Panc1 (cell line): ENCODE data around the gene NAGPA. TPM values are rescaled to one million over a fixed set of nuclear protein-coding genes. Genes with fewer than 3 reads are reported as not detected.

ENCODE experiments used
- ATAC-seq: fragments of 200-7000 bp; cut with Tn5 transposase; 2 replicates; pipeline ENCODE4 v1.9.1; 2020; ENCODE audit warnings: mild to moderate bottlenecking, moderate library complexity
- BruUV-seq: library from RNA; stranded (reverse); fragments of 400-500 nt; replicated peaks from 2 replicates; lab custom pipeline; 2021; lab: Mats Ljungman, UMichigan
- CTCF ChIA-PET: fragments of 300-600 bp; sonication (Branson Sonifier 250); formaldehyde crosslinking; loops from one replicate; lab custom pipeline; 2022; ENCODE audit warnings: antibody characterized with exemption; lab: Charles Lee
- POLR2A ChIA-PET: fragments of 300-600 bp; sonication (Branson Sonifier 250); formaldehyde crosslinking; loops from one replicate; lab custom pipeline; 2022; ENCODE audit warnings: antibody characterized with exemption; lab: Charles Lee
- DNase-seq: peaks from one replicate; pipeline ENCODE4 v3.0.0-alpha.2; 2010; ENCODE audit warnings: low read depth, low spot score
- H3K27ac ChIP-seq: 2 replicates; pipeline ENCODE4 v1.5.1; 2011; ENCODE audit warnings: mild to moderate bottlenecking, low read length, inconsistent platforms
- H3K27me3 ChIP-seq: fragments of 200-500 bp; sonication (Bioruptor generic); 2 replicates; pipeline ENCODE4 v1.6.0; 2014; ENCODE audit warnings: low read length, inconsistent platforms; ENCODE audit not compliant: control insufficient read depth, insufficient read depth
- H3K36me3 ChIP-seq: fragments of 200-500 bp; sonication (Bioruptor generic); 2 replicates; pipeline ENCODE4 v1.5.1; 2014; ENCODE audit warnings: inconsistent platforms, mild to moderate bottlenecking, low read length, moderate library complexity; ENCODE audit not compliant: control insufficient read depth, insufficient read depth
- H3K4me1 ChIP-seq: 2 replicates; pipeline ENCODE4 v1.5.1; 2011; ENCODE audit warnings: inconsistent platforms, mild to moderate bottlenecking, low read length, moderate library complexity; ENCODE audit not compliant: control insufficient read depth, insufficient read depth
- H3K4me3 ChIP-seq, 2 experiments: 2 replicates each; pipeline ENCODE4 v1.5.1; 2011 to 2012; ENCODE audit warnings: low read depth in 2 of 2, low read length in 2 of 2, mild to moderate bottlenecking in 2 of 2, inconsistent platforms in 1 of 2, moderate library complexity in 1 of 2
- H3K9me3 ChIP-seq: fragments of 200-500 bp; sonication (Bioruptor generic); 2 replicates; pipeline ENCODE4 v1.5.1; 2014; ENCODE audit warnings: low read depth, mild to moderate bottlenecking, inconsistent platforms, low read length, moderate library complexity; ENCODE audit not compliant: control insufficient read depth, insufficient read depth
- CTCF ChIP-seq: fragments of 450-650 bp; IDR thresholded peaks from 2 replicates; pipeline ENCODE4 v1.5.1; 2017; ENCODE audit warnings: mild to moderate bottlenecking
- POLR2AphosphoS5 ChIP-seq: IDR thresholded peaks from 2 replicates; pipeline ENCODE4 v1.6.1; 2012; ENCODE audit warnings: mild to moderate bottlenecking, low read depth, low read length, moderate library complexity
- REST ChIP-seq, 2 experiments: IDR thresholded peaks; 2 replicates each; pipeline ENCODE4 v1.6.1; 2011 to 2012; ENCODE audit warnings: low read depth in 2 of 2, control low read depth in 1 of 2, low read length in 1 of 2, mild to moderate bottlenecking in 1 of 2, moderate library complexity in 1 of 2; ENCODE audit not compliant: insufficient read depth in 1 of 2
- SIN3A ChIP-seq: IDR thresholded peaks from 2 replicates; pipeline ENCODE4 v1.6.1; 2012; ENCODE audit warnings: low read depth, mild to moderate bottlenecking, low read length, moderate library complexity, borderline replicate concordance; ENCODE audit not compliant: insufficient read depth
- TCF7L2 ChIP-seq: IDR thresholded peaks from 2 replicates; pipeline ENCODE4 v1.6.1; 2011; ENCODE audit warnings: mild to moderate bottlenecking, low read depth, low read length, inconsistent platforms
- in situ Hi-C: cut with HindIII; loops from 2 replicates; pipeline ENCODE4 v1.10.0; 2016; ENCODE audit warnings: low sequenced_read_pairs, low pct_unique_long_range_greater_than_20kb
- intact Hi-C: fragments of 100-400 bp; cut with micrococcal nuclease; formaldehyde crosslinking; loops from one replicate; pipeline ENCODE4 v1.10.0; 2022; ENCODE audit not compliant: unreplicated experiment
- total RNA-seq: library from RNA; stranded (reverse); gene quantifications from one replicate; pipeline ENCODE4 v1.2.1, GENCODE V29; 2021; ENCODE audit not compliant: unreplicated experiment

NAGPA gene
- total RNA-seq, 1 experiment from 2014 or later = 19.2 TPM

- Histone ChIP-seq H3K4me1 (no peaks in the 10 kb centered on the region), H3K4me3 (no peak overlapping the region), H3K9me3 (no peaks in the 10 kb centered on the region), H3K27me3 (no peaks in the 10 kb centered on the region), H3K36me3 (no peaks in the 10 kb centered on the region), H3K27ac (no peak overlapping the region)
- intact Hi-C loops = no loop called here
- DNase-seq (no peak), ATAC-seq (no peak)
- no TSS peak for BruUV-seq
- CTCF ChIA-PET = no interaction called here
- POLR2A ChIA-PET = no interaction called here
- in situ Hi-C loops = no loop called here
- TF ChIP-seq POLR2AphosphoS5 = no peak
- TF ChIP-seq REST (IDR thresholded peaks at IDR 0.05; ENCODE audit: insufficient read depth in 1 of 2, low read depth in 2 of 2, low read length in 1 of 2) = no peak
- TF ChIP-seq TCF7L2 = no peak
- no peak for TF ChIP-seq SIN3A
- no peak for TF ChIP-seq CTCF
Measured at GRCh38 chr16:5011637-5012036, 22.1 kb downstream of the NAGPA start.

GRCh38 chr16:5010576-5011329 lies 23.0 kb downstream of the NAGPA start:
- Histone ChIP-seq H3K4me3 (no peak overlapping the region), H3K36me3 (no peaks in the 10 kb centered on the region), H3K9me3 (no peaks in the 10 kb centered on the region), H3K4me1 (no peaks in the 10 kb centered on the region), H3K27me3 (no peaks in the 10 kb centered on the region), H3K27ac (no peak overlapping the region)
- ATAC-seq (peak; percentile 29; the same call in 1 of the 2 replicates), DNase-seq (no peak)
- intact Hi-C loops (no loop called here), in situ Hi-C loops (no loop called here)
- TF ChIP-seq CTCF (no peak), SIN3A (no peak), TCF7L2 (no peak), REST (IDR thresholded peaks at IDR 0.05; ENCODE audit: insufficient read depth in 1 of 2, low read depth in 2 of 2, low read length in 1 of 2) (no peak), POLR2AphosphoS5 (no peak)
- ChIA-PET CTCF (interaction anchor here (0.5 to 0.7 kb wide), 2 partner anchors 68 to 110 kb away, joined by 3 to 4 read pairs; no protein-coding TSS in a partner anchor), POLR2A (no interaction called here)
- no TSS peak for BruUV-seq
